T-helper 9 cell (primary cell): ENCODE data around the gene SLCO2B1.

ENCODE experiments used
- DNase-seq: peaks from one replicate; pipeline ENCODE4 v3.0.0-alpha.2; 2020

Gene SLCO2B1

DNA sequence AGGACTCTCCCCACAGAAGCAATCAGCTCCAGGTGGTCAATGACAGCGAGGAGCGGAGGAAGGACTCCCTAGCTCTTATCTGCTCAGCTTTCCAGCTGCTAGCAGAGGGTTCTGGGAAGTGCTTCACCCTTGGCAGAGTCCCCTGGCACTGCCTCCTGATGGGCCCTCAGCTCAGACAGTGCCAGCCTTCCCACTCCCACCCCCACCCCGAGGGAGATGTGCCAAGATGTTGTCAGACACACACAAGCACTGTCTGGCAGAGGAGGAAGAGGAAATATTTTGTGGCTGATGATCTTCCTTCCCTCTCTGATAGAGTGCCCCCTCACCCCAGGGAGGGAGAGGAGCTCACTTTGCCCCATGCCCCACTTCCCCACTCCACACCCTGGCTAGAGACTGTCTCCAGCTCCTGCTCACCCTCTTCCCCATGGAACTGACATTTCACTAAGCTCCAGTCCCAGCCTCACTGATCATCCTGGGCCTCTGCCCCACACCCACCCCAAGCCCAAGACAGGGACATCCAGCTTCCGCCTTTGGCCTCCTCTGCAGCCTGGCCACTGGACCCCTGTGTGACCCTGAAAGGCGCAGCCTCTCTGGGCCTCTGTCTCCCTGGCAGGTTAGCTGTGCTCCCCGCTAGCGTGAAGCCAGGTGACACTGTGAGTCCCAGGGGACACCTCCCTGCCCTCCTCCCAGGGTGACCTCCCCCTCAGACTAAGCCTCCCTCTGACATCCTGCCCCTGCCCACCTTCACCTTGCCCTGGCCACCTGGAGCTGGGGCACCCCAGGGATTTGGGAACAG, 44.5 kb downstream of the SLCO2B1 start:
- DNase-seq, result no peak

DNA sequence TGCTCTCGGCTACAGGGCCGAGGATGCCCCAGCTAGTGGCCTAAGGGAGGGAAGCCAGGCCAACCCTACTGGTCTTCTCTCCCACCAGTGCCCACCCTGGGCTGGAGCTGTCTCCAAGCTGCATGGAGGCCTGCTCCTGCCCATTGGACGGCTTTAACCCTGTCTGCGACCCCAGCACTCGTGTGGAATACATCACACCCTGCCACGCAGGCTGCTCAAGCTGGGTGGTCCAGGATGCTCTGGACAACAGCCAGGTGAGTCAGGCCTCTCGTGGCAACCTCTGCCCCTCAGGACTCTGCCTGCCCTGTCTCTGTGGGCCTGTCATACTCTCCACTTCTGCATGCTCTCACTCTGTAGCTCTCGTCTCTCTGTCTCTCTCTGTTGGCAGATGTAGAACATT, 45.5 kb downstream of the SLCO2B1 start:
- DNase-seq, result no peak

GRCh38 chr11:75197512-75198277, 46.8 kb downstream of the SLCO2B1 start:
- no peak for DNase-seq

GRCh38 chr11:75198278-75198973, 47.5 kb downstream of the SLCO2B1 start:
- no peak for DNase-seq

DNA sequence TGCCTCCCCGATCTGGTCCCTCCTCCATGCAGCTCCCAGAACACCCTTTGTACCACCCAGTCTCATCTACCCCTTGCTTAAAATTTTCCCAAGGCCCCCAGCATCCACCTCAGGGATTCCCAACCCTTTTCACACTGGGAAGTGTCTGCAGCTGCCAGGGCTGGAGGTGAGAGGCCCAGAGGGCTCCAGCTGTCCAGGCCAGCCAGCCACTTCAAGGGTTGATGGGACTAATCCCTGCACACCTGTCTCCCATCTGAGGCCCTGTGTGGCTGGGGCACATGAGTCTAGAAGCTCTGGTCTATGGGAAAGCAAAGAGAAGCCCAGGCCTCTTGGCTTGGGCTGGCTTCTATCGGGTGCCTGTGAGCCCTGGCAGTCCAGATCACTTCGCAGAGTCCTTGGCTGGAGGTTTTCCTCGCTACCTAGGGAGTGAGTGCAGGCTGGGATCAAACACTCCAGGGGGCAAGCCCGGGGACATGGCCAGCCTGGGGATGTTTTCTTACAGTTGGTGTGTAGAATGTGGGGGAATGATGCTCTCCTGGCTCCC, 48.6 kb downstream of the SLCO2B1 start:
- no peak for DNase-seq

- no peak for DNase-seq
Measured at GRCh38 chr11:75200051-75200450, 49.1 kb downstream of the SLCO2B1 start.

DNA sequence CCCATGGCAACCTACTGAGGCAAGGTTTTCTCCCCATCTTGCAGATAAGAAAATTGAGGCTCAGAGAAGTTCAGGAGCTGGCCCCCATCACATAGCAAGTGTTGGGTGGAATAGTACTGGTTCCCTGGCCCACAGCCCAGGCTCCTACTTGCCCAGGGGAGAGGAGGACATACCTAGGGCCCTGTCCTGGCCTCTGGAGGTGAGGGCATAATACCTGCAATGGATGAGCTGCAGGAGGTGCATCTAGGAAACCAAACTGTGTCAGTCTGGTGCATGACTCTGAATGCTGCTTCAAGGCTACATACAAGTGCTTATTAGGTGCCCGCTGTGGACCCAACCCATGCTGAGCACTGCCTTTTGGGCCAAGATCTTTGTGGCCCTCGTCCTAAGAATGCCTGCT, 49.6 kb downstream of the SLCO2B1 start:
- no peak for DNase-seq

DNA sequence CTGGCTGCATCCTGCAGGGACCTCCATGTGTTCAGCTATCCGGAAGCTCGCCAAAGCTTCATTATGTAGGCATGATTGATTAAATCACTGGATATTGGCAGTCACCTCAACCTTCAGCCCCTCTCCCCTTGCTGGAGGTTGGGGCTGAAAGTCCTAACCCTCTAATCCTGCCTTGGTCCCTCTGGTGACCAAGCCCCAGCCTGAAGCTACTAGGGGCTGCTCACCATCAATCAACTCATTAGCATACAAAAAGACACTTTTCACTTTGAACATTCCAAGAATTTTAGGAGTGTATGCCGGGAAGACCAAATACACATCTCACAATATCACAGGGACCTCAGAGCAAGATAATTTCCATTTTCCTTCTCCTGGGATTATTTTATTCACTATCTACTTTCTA, 50.9 kb downstream of the SLCO2B1 start:
- DNase-seq, result no peak

GRCh38 chr11:75202195-75202594, 51.3 kb downstream of the SLCO2B1 start:
- no peak for DNase-seq

- no peak for DNase-seq
Measured at GRCh38 chr11:75203138-75203537, 52.2 kb downstream of the SLCO2B1 start.

GRCh38 chr11:75203641-75204011, 52.7 kb downstream of the SLCO2B1 start:
- no peak for DNase-seq

DNA sequence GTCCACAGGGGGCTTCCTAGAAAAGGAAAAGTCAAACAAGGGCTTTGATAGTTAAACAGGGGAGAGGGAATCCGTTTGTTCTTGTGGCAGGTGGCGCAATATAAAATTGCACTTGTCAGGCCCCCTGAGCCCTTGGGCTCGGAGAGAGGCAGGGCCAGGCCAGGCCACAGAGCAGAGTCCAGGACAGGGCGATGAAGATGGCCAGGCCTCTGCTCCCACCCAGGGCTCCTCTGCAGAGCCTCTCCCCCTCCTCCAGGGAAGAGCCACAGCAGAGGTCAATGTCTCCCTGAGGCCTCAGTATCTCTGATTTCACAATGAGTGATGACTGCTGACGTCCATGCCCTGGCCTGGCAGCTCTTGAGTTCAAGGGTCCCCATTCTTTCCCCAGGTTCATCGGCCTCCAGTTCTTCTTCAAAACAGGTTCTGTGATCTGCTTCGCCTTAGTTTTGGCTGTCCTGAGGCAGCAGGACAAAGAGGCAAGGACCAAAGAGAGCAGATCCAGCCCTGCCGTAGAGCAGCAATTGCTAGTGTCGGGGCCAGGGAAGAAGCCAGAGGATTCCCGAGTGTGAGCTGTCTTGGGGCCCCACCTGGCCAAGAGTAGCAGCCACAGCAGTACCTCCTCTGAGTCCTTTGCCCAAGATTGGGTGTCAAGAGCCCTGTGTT, 53.2 kb downstream of the SLCO2B1 start:
- DNase-seq, result no peak

- DNase-seq, result peak; percentile 83
Measured at GRCh38 chr11:75204685-75205563, 54.0 kb downstream of the SLCO2B1 start.

DNA sequence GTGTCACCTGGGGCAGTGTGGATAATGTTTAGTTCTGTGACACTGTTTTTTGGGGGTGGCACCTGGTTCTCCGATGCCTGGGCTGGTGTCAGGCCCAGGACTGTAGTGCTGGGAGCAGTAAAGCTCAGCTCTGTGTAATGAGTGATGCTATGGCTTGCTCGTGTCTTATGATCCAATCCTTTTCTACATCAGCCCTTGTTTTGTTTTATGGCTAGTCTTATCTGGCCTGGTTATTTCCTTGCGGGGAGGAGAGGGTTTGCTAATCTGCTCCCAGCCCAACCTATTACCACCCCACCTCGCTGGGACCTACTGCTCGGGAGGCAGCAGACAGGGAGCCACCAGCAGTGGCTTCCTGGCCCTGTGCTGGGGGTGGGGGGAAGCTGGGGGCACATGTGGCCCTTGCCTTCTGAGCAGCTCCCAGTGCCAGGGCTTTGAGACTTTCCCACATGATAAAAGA, 54.7 kb downstream of the SLCO2B1 start:
- no peak for DNase-seq

- no peak for DNase-seq
Measured at GRCh38 chr11:75208446-75208845, 57.5 kb downstream of the SLCO2B1 start.

DNA sequence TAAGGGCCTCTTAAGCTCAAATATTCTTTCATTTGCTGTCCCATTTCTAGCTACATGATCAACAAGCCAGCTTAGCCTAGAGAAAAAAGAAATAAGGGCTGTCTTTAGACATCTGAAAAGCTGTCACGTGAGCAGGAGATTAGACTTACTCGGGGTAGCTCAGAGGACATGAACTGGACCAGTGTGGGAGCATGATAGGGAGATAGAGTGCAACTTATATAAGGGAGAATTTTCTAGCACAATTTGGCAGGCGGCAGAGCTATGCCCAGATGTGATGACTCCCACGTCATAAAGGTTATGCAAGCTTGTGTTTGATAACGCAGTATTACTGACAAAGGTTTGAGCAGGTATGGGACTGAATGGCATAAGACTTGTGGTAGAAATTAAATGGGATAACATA, 61.5 kb downstream of the SLCO2B1 start:
- DNase-seq, result no peak

GRCh38 chr11:75214411-75214821, 63.5 kb downstream of the SLCO2B1 start:
- peak; percentile 79 for DNase-seq

DNA sequence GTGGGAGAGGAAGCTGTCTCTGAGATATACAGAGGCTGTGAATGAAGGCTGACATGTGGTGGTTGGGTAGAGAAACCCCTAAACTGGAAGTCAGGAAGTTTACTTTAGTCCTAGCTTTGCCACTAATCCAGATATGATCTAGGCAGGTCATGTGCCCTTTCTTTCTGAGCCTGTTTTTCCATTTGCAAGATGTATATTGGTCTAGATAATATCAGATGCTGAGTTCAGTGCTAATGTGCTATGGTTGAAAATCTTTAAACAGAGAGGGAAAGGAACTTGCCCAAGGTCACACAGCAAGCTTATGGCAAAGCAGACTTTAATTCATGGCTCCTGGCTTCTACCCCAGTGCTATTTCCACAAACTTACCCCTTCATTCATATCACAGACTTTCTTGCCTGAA, 63.9 kb downstream of the SLCO2B1 start:
- no peak for DNase-seq

GRCh38 chr11:75219869-75220268, 69.0 kb downstream of the SLCO2B1 start:
- no peak for DNase-seq

DNA sequence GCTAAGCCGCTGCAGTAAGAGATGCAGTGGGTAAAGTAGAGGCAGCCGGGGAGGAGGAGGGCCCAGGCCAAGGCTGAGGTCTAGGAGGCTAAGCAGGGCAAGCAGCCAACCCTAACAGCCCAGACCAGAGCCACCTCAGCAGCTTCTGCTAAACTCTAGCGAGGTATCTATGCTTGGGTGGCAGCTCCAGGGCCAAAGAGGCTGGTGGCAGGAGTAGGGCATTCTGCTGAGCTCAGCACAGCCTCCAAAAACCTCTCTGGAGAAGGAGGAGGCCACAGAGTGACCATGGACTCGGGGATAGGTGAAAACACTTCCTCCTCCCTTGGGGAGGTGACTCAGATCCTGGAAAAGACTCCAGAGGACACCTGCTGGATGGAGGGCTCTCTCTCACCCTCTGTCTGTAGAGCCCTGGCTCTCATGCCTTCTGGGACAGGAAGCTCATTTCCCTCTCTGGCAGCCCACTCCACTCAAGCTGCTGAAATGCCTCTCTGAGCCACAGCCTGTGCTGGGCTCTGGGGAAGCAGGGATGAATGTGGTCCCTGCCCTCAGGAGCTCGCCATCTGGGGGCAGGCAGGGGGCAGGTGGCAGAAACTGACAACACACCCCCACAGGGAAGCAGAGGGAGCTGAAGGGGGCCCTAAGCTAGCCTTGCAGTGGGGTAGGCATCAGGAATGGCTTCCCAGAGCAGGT, 73.2 kb downstream of the SLCO2B1 start:
- no peak for DNase-seq

- no peak for DNase-seq
Measured at GRCh38 chr11:75225794-75226193, 74.9 kb downstream of the SLCO2B1 start.
